Sigmoid colon (tissue), 7 donors: ENCODE data around the gene DCAF11. TPM values are rescaled to one million over a fixed set of nuclear protein-coding genes. Genes with fewer than 3 reads are reported as not detected.

Experiments
- DNase-seq: peaks from one replicate; pipeline ENCODE4 v3.0.0-alpha.2; 2019
- H3K27ac ChIP-seq, 4 donors: fragments of 200-600 bp; sonication (generic); one replicate each; pipeline ENCODE4 v1.5.1; 2016 to 2019; ENCODE audit warnings: mild to moderate bottlenecking in 1 of 4
- H3K27me3 ChIP-seq, 3 donors: fragments of 200-600 bp; sonication (generic); one replicate each; pipeline ENCODE4 v1.5.1; 2019; ENCODE audit warnings: mild to moderate bottlenecking in 1 of 3
- H3K36me3 ChIP-seq, 4 donors: fragments of 200-600 bp; sonication (generic); one replicate each; pipeline ENCODE4 v1.5.1; 2016 to 2019
- H3K4me1 ChIP-seq, 4 donors: fragments of 200-600 bp; sonication (generic); one replicate each; pipeline ENCODE4 v1.5.1; 2017 to 2019
- H3K4me3 ChIP-seq, 4 donors: fragments of 200-600 bp; sonication (generic); one replicate each; pipeline ENCODE4 v1.5.1; 2017 to 2019; ENCODE audit warnings: mild to moderate bottlenecking in 2 of 4, moderate library complexity in 1 of 4
- H3K9me3 ChIP-seq, 4 donors: fragments of 200-600 bp in 3 of 4; sonication (generic) in 3 of 4; one replicate each; pipeline versions ENCODE4 v1.5.1 to v1.6.1; 2013 to 2019
- CTCF ChIP-seq, 4 experiments: fragments of 450-650 bp in 3 of 4; fragments of 200-600 bp in 1 of 4; IDR thresholded peaks; one replicate each; pipeline ENCODE4 v1.5.1; 2016 to 2019; ENCODE audit warnings: antibody characterized with exemption in 4 of 4, mild to moderate bottlenecking in 3 of 4, moderate library complexity in 2 of 4
- EP300 ChIP-seq, 4 donors: sonication (generic); formaldehyde crosslinking; IDR thresholded peaks; one replicate each; pipeline ENCODE4 v1.6.1; 2017; ENCODE audit warnings: antibody characterized with exemption in 4 of 4
- POLR2A ChIP-seq, 2 donors: fragments of 450-650 bp; IDR thresholded peaks; one replicate each; pipeline ENCODE4 v1.6.1; 2016; ENCODE audit warnings: antibody characterized with exemption in 2 of 2, mild to moderate bottlenecking in 2 of 2, moderate library complexity in 2 of 2
- POLR2AphosphoS5 ChIP-seq, 4 donors: sonication (generic); formaldehyde crosslinking; IDR thresholded peaks; one replicate each; pipeline ENCODE4 v1.6.1; 2017; ENCODE audit warnings: antibody characterized with exemption in 4 of 4
- WGBS, 2 donors: extraction: QIAGEN DNeasy Blood & Tissue Kit; methylation state at CpG; one replicate each; pipeline ENCODE4 v1.1.7; 2013; 5-methylcytosine and 5-hydroxymethylcytosine counted together
- intact Hi-C: fragments of 100-400 bp; cut with DNase I; formaldehyde crosslinking; loops from one replicate; pipeline ENCODE4 v1.15.1; 2023
- polyA plus RNA-seq, 3 donors: library from polyadenylated mRNA; stranded (reverse); fragments of 200-250 nt; gene quantifications; one replicate each; pipeline ENCODE4 v1.2.3, GENCODE V29; 2013
- total RNA-seq, 4 donors: library from RNA; depleted of rRNA; stranded (reverse); fragments of >200 nt; gene quantifications; one replicate each; pipeline ENCODE4 v1.1.0, GENCODE V29; 2016
- donor health status: healthy with polysubstance abuse.
- donor health status: Bipolar disorder and iron deficiency.
- donor health status: healthy.

The DCAF11 gene
- total and polyA plus RNA-seq, 7 donors: 37.7 to 82.9 (median 70.9) TPM

GRCh38 chr14:24074625-24075484 lies 39.7 kb upstream of the DCAF11 start:
- WGBS, 2 donors: 55 to 82% methylated on average over 11 of the region's 11 CpGs
- Histone ChIP-seq H3K9me3 (no peaks in the 10 kb centered on the region), H3K4me3 (no peak overlapping the region), H3K4me1 (peaks cover 0 to 18% (median 17%) of the 10 kb centered on the region in 4 donors), H3K27ac (no peak overlapping the region), H3K27me3 (peaks cover 0 to 16% (median 0%) of the 10 kb centered on the region in 3 donors), H3K36me3 (no peaks in the 10 kb centered on the region)
- intact Hi-C loops: no loop called here
- no peak for DNase-seq
- TF ChIP-seq POLR2AphosphoS5 (IDR thresholded peaks at IDR 0.05): no peak
- TF ChIP-seq CTCF (IDR thresholded peaks at IDR 0.05): no peak
- TF ChIP-seq POLR2A (IDR thresholded peaks at IDR 0.05): no peak
- no peak for TF ChIP-seq EP300 (IDR thresholded peaks at IDR 0.05)

GRCh38 chr14:24075485-24076301 lies 38.9 kb upstream of the DCAF11 start:
- H3K36me3 ChIP-seq: no peaks in the 10 kb centered on the region
- intact Hi-C loops: no loop called here
- peaks cover 0 to 16% (median 0%) of the 10 kb centered on the region in 3 donors for H3K27me3 ChIP-seq
- no peaks in the 10 kb centered on the region for H3K9me3 ChIP-seq
- peaks cover 0 to 19% (median 17%) of the 10 kb centered on the region in 4 donors for H3K4me1 ChIP-seq
- no peak overlapping the region for H3K4me3 ChIP-seq
- DNase-seq: no peak
- 64 to 69% methylated on average over 11 of the region's 11 CpGs for WGBS, 2 donors
- H3K27ac ChIP-seq: no peak overlapping the region
- TF ChIP-seq CTCF (IDR thresholded peaks at IDR 0.05): no peak
- TF ChIP-seq POLR2A (IDR thresholded peaks at IDR 0.05): no peak
- no peak for TF ChIP-seq EP300 (IDR thresholded peaks at IDR 0.05)
- no peak for TF ChIP-seq POLR2AphosphoS5 (IDR thresholded peaks at IDR 0.05)

GRCh38 chr14:24076302-24076601 lies 38.3 kb upstream of the DCAF11 start:
- intact Hi-C loops: no loop called here
- Histone ChIP-seq H3K27ac (no peak overlapping the region), H3K4me3 (no peak overlapping the region), H3K9me3 (no peaks in the 10 kb centered on the region), H3K36me3 (no peaks in the 10 kb centered on the region), H3K4me1 (peaks cover 0 to 23% (median 15%) of the 10 kb centered on the region in 4 donors), H3K27me3 (peaks cover 0 to 16% (median 0%) of the 10 kb centered on the region in 3 donors)
- 88 to 91% methylated on average over 10 of the region's 10 CpGs for WGBS, 2 donors
- TF ChIP-seq EP300 (IDR thresholded peaks at IDR 0.05) (no peak), POLR2A (IDR thresholded peaks at IDR 0.05) (no peak), CTCF (IDR thresholded peaks at IDR 0.05) (no peak), POLR2AphosphoS5 (IDR thresholded peaks at IDR 0.05) (no peak)
- DNase-seq: no peak

- intact Hi-C loops: no loop called here
- H3K4me1 ChIP-seq: peaks cover 0 to 20% (median 9%) of the 10 kb centered on the region in 4 donors
- H3K9me3 ChIP-seq: no peaks in the 10 kb centered on the region
- TF ChIP-seq POLR2AphosphoS5 (IDR thresholded peaks at IDR 0.05) (no peak), POLR2A (IDR thresholded peaks at IDR 0.05) (no peak), CTCF (IDR thresholded peaks at IDR 0.05) (no peak), EP300 (IDR thresholded peaks at IDR 0.05) (no peak)
- no peak overlapping the region for H3K4me3 ChIP-seq
- H3K27ac ChIP-seq: no peak overlapping the region
- no peaks in the 10 kb centered on the region for H3K36me3 ChIP-seq
- peaks cover 0 to 16% (median 0%) of the 10 kb centered on the region in 3 donors for H3K27me3 ChIP-seq
- no peak for DNase-seq
- 95% methylated on average over 23 of the region's 23 CpGs for WGBS, 2 donors
Observed at GRCh38 chr14:24077086-24077485, 37.5 kb upstream of the DCAF11 start.
